ENCODE results near the gene QKI. TPM values are rescaled to one million over a fixed set of nuclear protein-coding genes. Genes with fewer than 3 reads are reported as not detected.

The QKI gene
- total RNA-seq, 1 experiment from 2014 or later: 50.8 TPM

- Histone ChIP-seq H3K4me2 (no peak overlapping the region), H3K27me3 (ENCODE audit: insufficient read depth, low read depth) (no peaks in the 10 kb centered on the region), H2AFZ (no peak overlapping the region), H3K9me3 (ENCODE audit: insufficient read depth, low read depth) (no peaks in the 10 kb centered on the region; the same call in 1 of the 2 replicates), H3K4me1 (replicated peaks; ENCODE audit: insufficient read depth) (peaks cover 11% of the 10 kb centered on the region; the same call in 1 of the 2 replicates), H3K79me2 (ENCODE audit: low read depth) (peaks cover 98% of the 10 kb centered on the region), H4K20me1 (ENCODE audit: insufficient read depth) (peaks cover 73% of the 10 kb centered on the region), H3K4me3 (no peak overlapping the region), H3K27ac (no peak overlapping the region), H3K36me3 (ENCODE audit: low read depth) (peaks cover 4% of the 10 kb centered on the region; the same call in 1 of the 2 replicates), H3F3A (ENCODE audit: insufficient read depth, low read depth) (peaks cover 15% of the 10 kb centered on the region; the same call in 1 of the 2 replicates), H3K9me2 (ENCODE audit: insufficient read depth) (no peaks in the 10 kb centered on the region)
- ChIA-PET POLR2A (ENCODE audit: unreplicated experiment) (no interaction called here), CTCF (no interaction called here)
- intact Hi-C loops (cut with micrococcal nuclease; ENCODE audit: unreplicated experiment): no loop called here
- no TSS peak for BruUV-seq (replicated peaks)
- DNase-seq: no peak
- TF ChIP-seq EZH2 (IDR thresholded peaks at IDR 0.05; ENCODE audit: low read depth) (no peak), CTCF (conservative IDR thresholded peaks at IDR 0.05) (no peak)
Observed at GRCh38 chr6:163485388-163485851, 70.9 kb downstream of the QKI start.

GRCh38 chr6:163486821-163487220 lies 72.3 kb downstream of the QKI start:
- H3K79me2 ChIP-seq (ENCODE audit: low read depth): peaks cover 98% of the 10 kb centered on the region

DNA sequence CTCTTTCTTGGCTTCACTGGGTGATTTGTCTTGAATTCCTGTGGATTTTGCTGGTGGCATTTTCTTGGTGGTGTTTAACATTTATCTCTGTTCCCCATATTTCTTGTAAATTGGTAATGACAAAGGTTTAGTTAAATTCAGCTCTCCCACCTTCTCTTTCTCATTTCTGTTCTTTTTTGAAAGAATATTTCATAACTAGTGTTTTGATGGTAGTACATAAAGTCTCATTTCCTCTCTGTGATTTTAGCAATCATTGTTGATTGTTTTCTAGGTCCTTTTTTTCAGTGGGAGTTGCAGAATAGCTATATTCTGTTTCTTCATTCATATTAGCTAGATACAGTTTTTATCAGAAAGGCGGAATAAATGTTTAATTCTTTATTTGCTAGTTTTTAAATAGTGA lies 73.1 kb downstream of the QKI start:
- peaks cover 4% of the 10 kb centered on the region; the same call in 1 of the 2 replicates for H3K36me3 ChIP-seq (ENCODE audit: low read depth)
- intact Hi-C loops (cut with micrococcal nuclease; ENCODE audit: unreplicated experiment): no loop called here
- peaks cover 21% of the 10 kb centered on the region for H3F3A ChIP-seq (ENCODE audit: insufficient read depth, low read depth)
- peaks cover 98% of the 10 kb centered on the region for H3K79me2 ChIP-seq (ENCODE audit: low read depth)
- no peak for DNase-seq
- peaks cover 75% of the 10 kb centered on the region for H4K20me1 ChIP-seq (ENCODE audit: insufficient read depth)
- no peaks in the 10 kb centered on the region for H3K27me3 ChIP-seq (ENCODE audit: insufficient read depth, low read depth)
- ChIA-PET POLR2A (ENCODE audit: unreplicated experiment) (no interaction called here), CTCF (no interaction called here)
- no peak overlapping the region for H3K27ac ChIP-seq
- no peak for TF ChIP-seq EZH2 (IDR thresholded peaks at IDR 0.05; ENCODE audit: low read depth)
- no peak for TF ChIP-seq CTCF (conservative IDR thresholded peaks at IDR 0.05)
- H3K9me2 ChIP-seq (ENCODE audit: insufficient read depth): no peaks in the 10 kb centered on the region
- H3K4me3 ChIP-seq: no peak overlapping the region
- H3K9me3 ChIP-seq (ENCODE audit: insufficient read depth, low read depth): no peaks in the 10 kb centered on the region; the same call in 1 of the 2 replicates
- H3K4me2 ChIP-seq: no peak overlapping the region
- peaks cover 11% of the 10 kb centered on the region; the same call in 1 of the 2 replicates for H3K4me1 ChIP-seq (replicated peaks; ENCODE audit: insufficient read depth)
- BruUV-seq (replicated peaks): no TSS peak
- no peak overlapping the region for H2AFZ ChIP-seq

More at GRCh38 chr6:163486821-163487220, 72.3 kb downstream of the QKI start:
- ChIA-PET CTCF (no interaction called here), POLR2A (ENCODE audit: unreplicated experiment) (no interaction called here)
- Histone ChIP-seq H3F3A (ENCODE audit: insufficient read depth, low read depth) (peaks cover 18% of the 10 kb centered on the region; the same call in 1 of the 2 replicates), H4K20me1 (ENCODE audit: insufficient read depth) (peaks cover 74% of the 10 kb centered on the region), H3K4me2 (no peak overlapping the region), H3K27me3 (ENCODE audit: insufficient read depth, low read depth) (no peaks in the 10 kb centered on the region), H3K9me3 (ENCODE audit: insufficient read depth, low read depth) (no peaks in the 10 kb centered on the region; the same call in 1 of the 2 replicates), H3K4me1 (replicated peaks; ENCODE audit: insufficient read depth) (peaks cover 11% of the 10 kb centered on the region; the same call in 1 of the 2 replicates), H2AFZ (no peak overlapping the region), H3K9me2 (ENCODE audit: insufficient read depth) (no peaks in the 10 kb centered on the region), H3K27ac (0 out of 2 replicates have a peak overlapping the region, but pooled peaks have one; percentile 9), H3K4me3 (no peak overlapping the region), H3K36me3 (ENCODE audit: low read depth) (peaks cover 4% of the 10 kb centered on the region; the same call in 1 of the 2 replicates)
- BruUV-seq (replicated peaks): no TSS peak
- TF ChIP-seq CTCF (conservative IDR thresholded peaks at IDR 0.05) (no peak), EZH2 (IDR thresholded peaks at IDR 0.05; ENCODE audit: low read depth) (no peak)
- DNase-seq: no peak
- intact Hi-C loops (cut with micrococcal nuclease; ENCODE audit: unreplicated experiment): no loop called here

All from PC-9 (cell line).